Testis (tissue), 2 donors: ENCODE data around the gene PLEKHA7.

ENCODE experiments used
- CTCF ChIP-seq, 3 experiments: fragments of 450-650 bp in 2 of 3; fragments of 200-600 bp in 1 of 3; sonication (generic) in 1 of 3; IDR thresholded peaks; one replicate each; pipeline ENCODE4 v1.5.1; 2016 to 2019; ENCODE audit warnings: antibody characterized with exemption in 3 of 3, mild to moderate bottlenecking in 2 of 3, moderate library complexity in 1 of 3
- POLR2A ChIP-seq: fragments of 450-650 bp; IDR thresholded peaks from one replicate; pipeline ENCODE4 v1.6.1; 2017; ENCODE audit warnings: antibody characterized with exemption, mild to moderate bottlenecking, moderate library complexity

GRCh38 chr11:16853266-16853665 lies 160.9 kb downstream of the PLEKHA7 start:
- TF ChIP-seq CTCF (IDR thresholded peaks at IDR 0.05), result no peak
- no peak for TF ChIP-seq POLR2A
